ENCODE results near the gene PXYLP1.

DNA sequence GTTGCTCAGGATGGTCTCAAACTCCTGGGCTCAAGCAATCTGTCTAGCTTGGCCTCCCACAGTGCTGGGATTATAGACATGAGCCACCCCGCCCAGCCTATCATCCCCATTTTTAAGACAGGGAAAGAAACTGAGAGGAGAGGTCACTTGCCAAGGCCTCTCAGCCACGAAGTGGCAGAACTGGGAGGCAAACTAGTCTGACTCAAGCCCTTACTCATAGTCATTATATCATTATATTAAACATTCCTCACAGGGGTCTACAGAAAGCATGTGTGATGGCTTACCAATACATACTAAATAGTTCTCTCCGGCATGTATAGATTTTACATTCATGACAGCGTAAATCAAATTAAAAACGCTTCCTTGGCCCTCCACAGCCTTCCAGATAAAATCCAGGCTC is 74.7 kb downstream of the PXYLP1 start:
- TF ChIP-seq CTCF (IDR thresholded peaks at IDR 0.05; ENCODE audit: low read depth, low read length, poor library complexity, severe bottlenecking) (no peak), EZH2phosphoT487 (IDR thresholded peaks at IDR 0.05; ENCODE audit: borderline replicate concordance, low read length) (no peak)
